Amniotic epithelial cell (primary cell): Measurements from ENCODE around the gene MAF.

Experiments used
- DNase-seq: peaks from one replicate; pipeline ENCODE4 v3.0.0-alpha.2; 2010; ENCODE audit warnings: low read depth

MAF gene

GRCh38 chr16:79600638-79601091 lies at the start of gene MAF:
MAF (minus strand) TSS chr16:79600737; CDS start chr16:79599902, 835 bp downstream.
- peak; percentile 91 for DNase-seq

GRCh38 chr16:79648826-79649225 lies 48.3 kb upstream of the MAF start:
- no peak for DNase-seq

GRCh38 chr16:79647586-79647985 lies 47.0 kb upstream of the MAF start:
- DNase-seq, result no peak

GRCh38 chr16:79645701-79646100 lies 45.2 kb upstream of the MAF start:
- no peak for DNase-seq

GRCh38 chr16:79644971-79645667 lies 44.6 kb upstream of the MAF start:
- DNase-seq, result no peak

GRCh38 chr16:79642652-79643051 lies 42.1 kb upstream of the MAF start:
- no peak for DNase-seq

- DNase-seq, result no peak
Measured at GRCh38 chr16:79640513-79641360, 40.2 kb upstream of the MAF start.

- no peak for DNase-seq
Measured at GRCh38 chr16:79639576-79640311, 39.2 kb upstream of the MAF start.

- DNase-seq, result no peak
Measured at GRCh38 chr16:79638386-79638785, 37.8 kb upstream of the MAF start.

- no peak for DNase-seq
Measured at GRCh38 chr16:79635488-79635887, 35.0 kb upstream of the MAF start.

- DNase-seq, result no peak
Measured at GRCh38 chr16:79634298-79634697, 33.8 kb upstream of the MAF start.

- DNase-seq, result peak; percentile 72
Measured at GRCh38 chr16:79632289-79632688, 31.8 kb upstream of the MAF start.

- DNase-seq, result peak; percentile 44
Measured at GRCh38 chr16:79628988-79629387, 28.5 kb upstream of the MAF start.

GRCh38 chr16:79628501-79628975 lies 28.0 kb upstream of the MAF start:
- DNase-seq, result peak; percentile 76

- no peak for DNase-seq
Measured at GRCh38 chr16:79627092-79627491, 26.6 kb upstream of the MAF start.

- DNase-seq, result no peak
Measured at GRCh38 chr16:79625738-79626137, 25.2 kb upstream of the MAF start.

- DNase-seq, result no peak
Measured at GRCh38 chr16:79623824-79624223, 23.3 kb upstream of the MAF start.

GRCh38 chr16:79623062-79623461 lies 22.5 kb upstream of the MAF start:
- no peak for DNase-seq

GRCh38 chr16:79621027-79621426 lies 20.5 kb upstream of the MAF start:
- no peak for DNase-seq

- DNase-seq, result no peak
Measured at GRCh38 chr16:79618692-79619050, 18.1 kb upstream of the MAF start.

GRCh38 chr16:79618041-79618691 lies 17.6 kb upstream of the MAF start:
- DNase-seq, result peak; percentile 23

GRCh38 chr16:79613009-79613408 lies 12.5 kb upstream of the MAF start:
- DNase-seq, result no peak
